ENCODE data around the gene RAPGEF4. TPM values are rescaled to one million over a fixed set of nuclear protein-coding genes. Genes with fewer than 3 reads are reported as not detected.

The RAPGEF4 gene
- total and polyA plus RNA-seq, 9 of the 15 experiments (the other 6 are each of a cell fraction or from before 2014, with no cell fraction given) = 0.04 to 0.33 (median 0.13) TPM; not detected in 6

DNA sequence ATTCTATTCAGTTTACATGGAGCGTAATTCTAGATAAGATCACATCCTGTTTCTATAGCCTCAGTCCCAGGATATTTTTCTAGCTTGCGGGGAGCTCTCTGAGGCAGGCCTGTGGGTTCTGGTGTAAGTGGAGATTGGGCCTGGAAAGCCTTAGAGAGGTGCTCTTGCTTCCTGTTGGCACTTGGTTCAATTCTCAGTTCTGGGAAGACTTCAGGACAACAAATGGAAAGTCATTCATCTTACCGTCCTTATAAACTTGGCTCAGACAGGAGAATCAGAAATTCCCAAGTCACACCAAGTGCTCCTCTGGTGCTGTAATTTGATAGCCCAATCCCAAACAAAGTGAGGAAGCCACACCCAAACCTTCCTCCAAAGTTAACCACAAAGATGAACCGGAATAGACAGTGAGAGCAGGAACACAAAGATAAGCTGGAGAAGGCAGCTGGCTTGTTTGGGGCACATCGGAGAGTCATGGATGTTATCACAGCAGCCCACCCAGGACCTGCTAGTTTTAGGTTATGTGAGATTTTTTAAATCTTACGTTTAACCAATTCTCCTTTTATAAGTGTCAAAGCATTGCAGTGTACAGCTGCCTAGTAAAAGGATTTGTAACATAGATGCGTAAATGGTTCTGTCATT, 195.7 kb downstream of the RAPGEF4 start (continued):
- TF ChIP-seq SIX5 (IDR thresholded peaks at IDR 0.05; ENCODE audit: borderline replicate concordance in 1 of 2, insufficient read depth in 1 of 2, low read depth in 1 of 2, low read length in 2 of 2) (no peak), EP300 (IDR thresholded peaks at IDR 0.05; ENCODE audit: low read length) (peak; percentile 36; the same call in 1 of the 2 replicates), CTBP1 (IDR thresholded peaks at IDR 0.05; ENCODE audit: borderline replicate concordance) (peak; percentile 95), RB1 (IDR thresholded peaks at IDR 0.05; ENCODE audit: low read depth) (no peak), HMBOX1 (IDR thresholded peaks at IDR 0.05) (no peak), NELFE (IDR thresholded peaks at IDR 0.05; ENCODE audit: insufficient read depth, insufficient read length) (no peak), ZNF408 (CRISPR knock-in tag; IDR thresholded peaks at IDR 0.05; ENCODE audit: low read depth) (no peak), BRF1 (IDR thresholded peaks at IDR 0.05; ENCODE audit: borderline replicate concordance, extremely low read depth, insufficient read length) (no peak), HSF4 (CRISPR knock-in tag; IDR thresholded peaks at IDR 0.05; ENCODE audit: borderline replicate concordance) (no peak), DIDO1 (tag; IDR thresholded peaks at IDR 0.05; ENCODE audit: low read depth) (no peak), TRIM24 (IDR thresholded peaks at IDR 0.05) (peak in 1 of 2 experiments; percentile 34; a peak in 1 of 4 replicates), NCOA4 (IDR thresholded peaks at IDR 0.05; ENCODE audit: partially characterized antibody) (no peak), KDM1A (IDR thresholded peaks at IDR 0.05) (peak; percentile 69 to 80; a peak in 3 of 4 replicates), SREBF2 (CRISPR knock-in tag; IDR thresholded peaks at IDR 0.05) (no peak), ETS1 (conservative IDR thresholded peaks at IDR 0.05; ENCODE audit: control insufficient read depth, low read depth, low read length) (no peak), PHB (CRISPR knock-in tag; IDR thresholded peaks at IDR 0.05) (no peak), RCOR1 (IDR thresholded peaks at IDR 0.05; ENCODE audit: borderline replicate concordance in 1 of 2, low read depth in 2 of 2, low read length in 2 of 2) (peak in 1 of 2 experiments; percentile 86; a peak in 2 of 4 replicates), TGIF2 (CRISPR knock-in tag; IDR thresholded peaks at IDR 0.05) (no peak), ETV5 (CRISPR knock-in tag; IDR thresholded peaks at IDR 0.05; ENCODE audit: low read depth) (0 out of 2 replicates have a peak, but pooled peaks have one; percentile 61)
- TF ChIP-seq, protein P1, sequence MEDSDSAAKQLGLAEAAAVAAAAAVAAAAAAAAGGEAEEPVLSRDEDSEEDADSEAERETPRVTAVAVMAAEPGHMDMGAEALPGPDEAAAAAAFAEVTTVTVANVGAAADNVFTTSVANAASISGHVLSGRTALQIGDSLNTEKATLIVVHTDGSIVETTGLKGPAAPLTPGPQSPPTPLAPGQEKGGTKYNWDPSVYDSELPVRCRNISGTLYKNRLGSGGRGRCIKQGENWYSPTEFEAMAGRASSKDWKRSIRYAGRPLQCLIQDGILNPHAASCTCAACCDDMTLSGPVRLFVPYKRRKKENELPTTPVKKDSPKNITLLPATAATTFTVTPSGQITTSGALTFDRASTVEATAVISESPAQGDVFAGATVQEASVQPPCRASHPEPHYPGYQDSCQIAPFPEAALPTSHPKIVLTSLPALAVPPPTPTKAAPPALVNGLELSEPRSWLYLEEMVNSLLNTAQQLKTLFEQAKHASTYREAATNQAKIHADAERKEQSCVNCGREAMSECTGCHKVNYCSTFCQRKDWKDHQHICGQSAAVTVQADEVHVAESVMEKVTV (CRISPR knock-in tag; IDR thresholded peaks at IDR 0.05) = no peak
- TF ChIP-seq, protein P2, sequence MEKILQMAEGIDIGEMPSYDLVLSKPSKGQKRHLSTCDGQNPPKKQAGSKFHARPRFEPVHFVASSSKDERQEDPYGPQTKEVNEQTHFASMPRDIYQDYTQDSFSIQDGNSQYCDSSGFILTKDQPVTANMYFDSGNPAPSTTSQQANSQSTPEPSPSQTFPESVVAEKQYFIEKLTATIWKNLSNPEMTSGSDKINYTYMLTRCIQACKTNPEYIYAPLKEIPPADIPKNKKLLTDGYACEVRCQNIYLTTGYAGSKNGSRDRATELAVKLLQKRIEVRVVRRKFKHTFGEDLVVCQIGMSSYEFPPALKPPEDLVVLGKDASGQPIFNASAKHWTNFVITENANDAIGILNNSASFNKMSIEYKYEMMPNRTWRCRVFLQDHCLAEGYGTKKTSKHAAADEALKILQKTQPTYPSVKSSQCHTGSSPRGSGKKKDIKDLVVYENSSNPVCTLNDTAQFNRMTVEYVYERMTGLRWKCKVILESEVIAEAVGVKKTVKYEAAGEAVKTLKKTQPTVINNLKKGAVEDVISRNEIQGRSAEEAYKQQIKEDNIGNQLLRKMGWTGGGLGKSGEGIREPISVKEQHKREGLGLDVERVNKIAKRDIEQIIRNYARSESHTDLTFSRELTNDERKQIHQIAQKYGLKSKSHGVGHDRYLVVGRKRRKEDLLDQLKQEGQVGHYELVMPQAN (IDR thresholded peaks at IDR 0.05; ENCODE audit: borderline replicate concordance) = no peak
- TF ChIP-seq, protein P3, sequence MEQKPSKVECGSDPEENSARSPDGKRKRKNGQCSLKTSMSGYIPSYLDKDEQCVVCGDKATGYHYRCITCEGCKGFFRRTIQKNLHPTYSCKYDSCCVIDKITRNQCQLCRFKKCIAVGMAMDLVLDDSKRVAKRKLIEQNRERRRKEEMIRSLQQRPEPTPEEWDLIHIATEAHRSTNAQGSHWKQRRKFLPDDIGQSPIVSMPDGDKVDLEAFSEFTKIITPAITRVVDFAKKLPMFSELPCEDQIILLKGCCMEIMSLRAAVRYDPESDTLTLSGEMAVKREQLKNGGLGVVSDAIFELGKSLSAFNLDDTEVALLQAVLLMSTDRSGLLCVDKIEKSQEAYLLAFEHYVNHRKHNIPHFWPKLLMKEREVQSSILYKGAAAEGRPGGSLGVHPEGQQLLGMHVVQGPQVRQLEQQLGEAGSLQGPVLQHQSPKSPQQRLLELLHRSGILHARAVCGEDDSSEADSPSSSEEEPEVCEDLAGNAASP (IDR thresholded peaks at IDR 0.05) = no peak

Data from K562 (cell line).